CD4-positive, alpha-beta memory T cell (primary cell): ENCODE data around the gene C22orf23. TPM values are rescaled to one million over a fixed set of nuclear protein-coding genes. Genes with fewer than 3 reads are reported as not detected.

Experiments used
- CTCF ChIA-PET: fragments of 350-600 bp; sonication (Branson Sonifier 250); formaldehyde crosslinking; loops from one replicate; lab custom pipeline; 2021; ENCODE audit warnings: inconsistent platforms; ENCODE audit not compliant: partially characterized antibody; lab: Charles Lee
- POLR2A ChIA-PET: fragments of 350-600 bp; sonication (Branson Sonifier 250); formaldehyde crosslinking; loops from one replicate; lab custom pipeline; 2021; ENCODE audit not compliant: partially characterized antibody; lab: Charles Lee
- DNase-seq, 5 donors: peaks; one replicate each; pipeline versions ENCODE4 v3.0.0 to v3.0.0-alpha.2; 2020 to 2022; ENCODE audit warnings: mixed read lengths in 1 of 5
- H3K27ac ChIP-seq: one replicate; pipeline ENCODE4 v1.7.0; 2013; ENCODE audit warnings: low read depth, low read length
- H3K27me3 ChIP-seq: 2 replicates; pipeline ENCODE4 v1.7.0; 2013; ENCODE audit warnings: mild to moderate bottlenecking, low read length, moderate library complexity; ENCODE audit not compliant: insufficient read depth
- H3K36me3 ChIP-seq: 2 replicates; pipeline ENCODE4 v1.7.0; 2013; ENCODE audit warnings: mild to moderate bottlenecking, low read length, moderate library complexity; ENCODE audit not compliant: insufficient read depth
- H3K4me1 ChIP-seq: 2 replicates; pipeline ENCODE4 v1.7.0; 2013; ENCODE audit warnings: mild to moderate bottlenecking, low read length, moderate library complexity; ENCODE audit not compliant: insufficient read depth
- H3K4me3 ChIP-seq, 2 donors: one replicate each; pipeline ENCODE4 v1.7.0; 2013; ENCODE audit warnings: low read length in 2 of 2, mild to moderate bottlenecking in 1 of 2
- H3K9me3 ChIP-seq, 2 donors: one replicate each; pipeline ENCODE4 v1.7.0; 2013; ENCODE audit warnings: low read length in 2 of 2, control low read depth in 1 of 2; ENCODE audit not compliant: control insufficient read depth in 1 of 2
- H3K27ac Mint-ChIP-seq, 7 donors: one replicate each; pipeline ENCODE4 v1.8.0; 2020 to 2021; ENCODE audit warnings: mixed read lengths in 7 of 7, mild to moderate bottlenecking in 6 of 7, inconsistent platforms in 3 of 7, moderate library complexity in 3 of 7
- H3K27me3 Mint-ChIP-seq, 2 donors: one replicate each; pipeline ENCODE4 v1.8.0; 2020 to 2021; ENCODE audit warnings: mixed read lengths in 2 of 2
- H3K36me3 Mint-ChIP-seq, 2 donors: one replicate each; pipeline ENCODE4 v1.8.0; 2020 to 2021; ENCODE audit warnings: mixed read lengths in 2 of 2, inconsistent platforms in 1 of 2, mild to moderate bottlenecking in 1 of 2
- H3K4me1 Mint-ChIP-seq, 4 donors: one replicate each; pipeline ENCODE4 v1.8.0; 2020 to 2021; ENCODE audit warnings: mixed read lengths in 4 of 4, mild to moderate bottlenecking in 1 of 4
- H3K4me3 Mint-ChIP-seq, 8 donors: one replicate each; pipeline ENCODE4 v1.8.0; 2020 to 2021; ENCODE audit warnings: mixed read lengths in 8 of 8, mild to moderate bottlenecking in 7 of 8, moderate library complexity in 6 of 8, inconsistent platforms in 3 of 8
- H3K9me3 Mint-ChIP-seq, 8 donors: one replicate each; pipeline ENCODE4 v1.8.0; 2020 to 2021; ENCODE audit warnings: mixed read lengths in 8 of 8, mild to moderate bottlenecking in 5 of 8, inconsistent platforms in 3 of 8, moderate library complexity in 1 of 8
- intact Hi-C: fragments of 100-400 bp; cut with micrococcal nuclease; formaldehyde crosslinking; loops from one replicate; pipeline ENCODE4 v1.15.1; 2023
- polyA plus RNA-seq, 2 donors: library from polyadenylated mRNA; unstranded; fragments of 300-500 nt; fragmentation: Illumina TruSeq; gene quantifications; one replicate each; pipeline ENCODE4 v1.2.3, GENCODE V29; 2021
- total RNA-seq, 2 experiments: library from RNA; stranded (reverse); gene quantifications; one replicate each; pipeline ENCODE4 v1.2.3, GENCODE V29; 2021

Gene C22orf23
- total and polyA plus RNA-seq, 4 experiments from 2014 or later = not detected

DNA sequence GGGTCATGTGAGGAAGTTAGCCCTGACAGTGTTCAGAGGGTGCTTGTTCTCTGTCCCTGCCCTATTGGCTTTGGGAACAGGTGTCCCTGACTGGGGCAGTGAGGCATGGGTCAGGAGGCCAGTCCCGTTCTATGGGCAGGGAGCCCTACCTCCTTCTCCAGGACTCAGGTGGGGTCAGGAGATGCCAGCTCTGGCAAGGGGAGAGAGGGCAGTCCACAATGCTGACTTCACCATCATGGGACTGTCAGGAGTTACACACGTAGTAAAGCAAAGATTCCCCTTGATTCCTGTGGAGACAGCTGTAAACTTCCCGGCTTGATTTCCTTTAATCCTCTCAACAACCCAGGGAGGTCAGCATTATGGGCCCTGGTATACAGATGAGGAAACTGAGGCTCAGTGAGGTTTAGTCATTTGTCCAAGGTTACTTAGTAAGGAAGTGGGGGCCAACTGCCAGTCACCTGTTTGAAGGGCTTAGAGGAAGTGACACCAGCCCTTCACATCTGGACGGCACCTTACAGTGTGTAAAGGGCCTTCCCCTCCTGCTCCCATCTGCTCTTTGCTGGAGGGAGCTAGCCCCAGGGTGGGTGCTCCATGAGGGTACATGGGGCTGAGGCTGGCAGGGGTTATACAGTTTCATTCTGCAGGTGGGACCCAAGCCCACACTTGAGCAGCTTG is 35.4 kb downstream of the C22orf23 start:
- intact Hi-C loops = no loop called here
- H3K27ac ChIP-seq = no peak overlapping the region
- no peaks in the 10 kb centered on the region for H3K27me3 ChIP-seq
- H3K9me3 ChIP-seq = no peaks in the 10 kb centered on the region
- Mint-ChIP-seq H3K36me3 (peaks cover 9 to 30% of the 10 kb centered on the region in 2 donors), H3K27ac (peak overlapping the region in 1 of 7 donors; percentile 25), H3K27me3 (no peaks in the 10 kb centered on the region), H3K9me3 (no peaks in the 10 kb centered on the region), H3K4me1 (peaks cover 0 to 6% (median 4%) of the 10 kb centered on the region in 4 donors), H3K4me3 (no peak overlapping the region)
- CTCF ChIA-PET = interaction anchor here (1.3 kb wide), 1 partner anchor 100 kb away, joined by 3 read pairs; no protein-coding TSS in a partner anchor
- no peak for DNase-seq
- H3K4me3 ChIP-seq = no peak overlapping the region
- H3K36me3 ChIP-seq = peaks cover 14% of the 10 kb centered on the region
- H3K4me1 ChIP-seq = no peaks in the 10 kb centered on the region
- POLR2A ChIA-PET = interaction anchor here (1.0 to 2.0 kb wide), 2 partner anchors 12 kb away, joined by 3 to 7 read pairs; partner anchors contain the start of gene MICALL1

DNA sequence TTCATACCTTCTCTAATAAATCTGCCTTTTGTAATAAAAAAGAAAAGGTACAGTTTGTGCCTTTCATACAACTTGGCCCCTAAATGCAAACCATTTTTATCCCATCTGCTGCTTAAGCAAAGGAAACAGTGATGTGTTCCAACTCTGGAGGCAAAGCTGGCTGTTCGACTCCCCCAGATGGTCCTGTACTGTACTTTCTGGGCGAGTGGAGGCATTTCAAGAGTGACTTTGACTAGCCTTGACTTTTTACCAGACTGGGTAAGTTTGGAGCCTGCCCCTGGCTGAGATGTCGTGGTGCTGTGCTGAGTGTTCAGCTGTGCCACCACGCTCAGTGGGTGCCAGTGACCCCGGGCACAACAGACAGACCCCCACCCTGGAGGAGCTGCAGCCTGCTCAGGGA is 37.1 kb downstream of the C22orf23 start:
- Histone ChIP-seq H3K27me3 (no peaks in the 10 kb centered on the region), H3K4me3 (no peak overlapping the region), H3K36me3 (peaks cover 14% of the 10 kb centered on the region), H3K4me1 (no peaks in the 10 kb centered on the region), H3K27ac (no peak overlapping the region), H3K9me3 (no peaks in the 10 kb centered on the region)
- ChIA-PET POLR2A (interaction anchor here (2.0 kb wide), 1 partner anchor 10 kb away, joined by 7 read pairs; the partner anchor contains the start of gene MICALL1), CTCF (interaction anchor here (0.8 to 1.2 kb wide), 3 partner anchors 11 to 18 kb away, joined by 3 to 5 read pairs (median 4); no protein-coding TSS in a partner anchor)
- Mint-ChIP-seq H3K4me1 (peaks cover 0 to 15% (median 5%) of the 10 kb centered on the region in 4 donors), H3K27ac (peak overlapping the region in 1 of 7 donors; percentile 66), H3K9me3 (no peaks in the 10 kb centered on the region), H3K27me3 (no peaks in the 10 kb centered on the region), H3K4me3 (no peak overlapping the region), H3K36me3 (peaks cover 9 to 28% of the 10 kb centered on the region in 2 donors)
- DNase-seq = no peak
- intact Hi-C loops = no loop called here

GRCh38 chr22:37913233-37913721 is 40.1 kb downstream of the C22orf23 start:
- Mint-ChIP-seq H3K36me3 (peaks cover 6 to 21% of the 10 kb centered on the region in 2 donors), H3K4me1 (peaks cover 6 to 36% (median 15%) of the 10 kb centered on the region in 4 donors), H3K9me3 (no peaks in the 10 kb centered on the region), H3K27me3 (no peaks in the 10 kb centered on the region), H3K27ac (peak overlapping the region in 2 of 7 donors; percentile 60), H3K4me3 (no peak overlapping the region)
- Histone ChIP-seq H3K4me1 (no peaks in the 10 kb centered on the region), H3K27me3 (no peaks in the 10 kb centered on the region), H3K9me3 (no peaks in the 10 kb centered on the region), H3K4me3 (no peak overlapping the region), H3K27ac (no peak overlapping the region), H3K36me3 (peaks cover 14% of the 10 kb centered on the region)
- ChIA-PET CTCF (interaction anchor here (0.9 to 1.3 kb wide), 2 partner anchors 20 to 96 kb away, joined by 3 to 4 read pairs; no protein-coding TSS in a partner anchor), POLR2A (interaction anchor here (1.1 kb wide), 1 partner anchor 305 kb away, joined by 3 read pairs; no protein-coding TSS in a partner anchor)
- no peak for DNase-seq
- intact Hi-C loops = no loop called here

- Mint-ChIP-seq H3K9me3 (no peaks in the 10 kb centered on the region), H3K4me1 (peaks cover 14 to 45% (median 23%) of the 10 kb centered on the region in 4 donors), H3K27ac (peak overlapping the region in 4 of 7 donors; percentile 32 to 66 (median 60)), H3K27me3 (no peaks in the 10 kb centered on the region), H3K4me3 (no peak overlapping the region), H3K36me3 (peaks cover 4 to 12% of the 10 kb centered on the region in 2 donors)
- Histone ChIP-seq H3K27me3 (no peaks in the 10 kb centered on the region), H3K27ac (no peak overlapping the region), H3K4me3 (no peak overlapping the region), H3K36me3 (peaks cover 8% of the 10 kb centered on the region), H3K9me3 (no peaks in the 10 kb centered on the region), H3K4me1 (peaks cover 7% of the 10 kb centered on the region)
- DNase-seq = peak in 1 of 5 donors; percentile 55
- ChIA-PET CTCF (interaction anchor here (0.6 kb wide), 1 partner anchor 26 kb away, joined by 3 read pairs; no protein-coding TSS in a partner anchor), POLR2A (no interaction called here)
- intact Hi-C loops = no loop called here
These were observed 41.2 kb downstream of the C22orf23 start for GRCh38 chr22:37912171-37912570.

GRCh38 chr22:37911697-37912096 is 41.7 kb downstream of the C22orf23 start:
- Histone ChIP-seq H3K4me1 (peaks cover 12% of the 10 kb centered on the region), H3K27me3 (no peaks in the 10 kb centered on the region), H3K36me3 (peaks cover 5% of the 10 kb centered on the region), H3K9me3 (no peaks in the 10 kb centered on the region), H3K4me3 (no peak overlapping the region), H3K27ac (no peak overlapping the region)
- no peak for DNase-seq
- Mint-ChIP-seq H3K27me3 (no peaks in the 10 kb centered on the region), H3K9me3 (no peaks in the 10 kb centered on the region), H3K4me1 (peaks cover 16 to 50% (median 25%) of the 10 kb centered on the region in 4 donors), H3K4me3 (no peak overlapping the region), H3K27ac (peak overlapping the region in 2 of 7 donors; percentile 66), H3K36me3 (peaks cover 4 to 12% of the 10 kb centered on the region in 2 donors)
- intact Hi-C loops = no loop called here
- ChIA-PET POLR2A (no interaction called here), CTCF (interaction anchor here (1.1 kb wide), 1 partner anchor 48 kb away, joined by 3 read pairs; no protein-coding TSS in a partner anchor)

DNA sequence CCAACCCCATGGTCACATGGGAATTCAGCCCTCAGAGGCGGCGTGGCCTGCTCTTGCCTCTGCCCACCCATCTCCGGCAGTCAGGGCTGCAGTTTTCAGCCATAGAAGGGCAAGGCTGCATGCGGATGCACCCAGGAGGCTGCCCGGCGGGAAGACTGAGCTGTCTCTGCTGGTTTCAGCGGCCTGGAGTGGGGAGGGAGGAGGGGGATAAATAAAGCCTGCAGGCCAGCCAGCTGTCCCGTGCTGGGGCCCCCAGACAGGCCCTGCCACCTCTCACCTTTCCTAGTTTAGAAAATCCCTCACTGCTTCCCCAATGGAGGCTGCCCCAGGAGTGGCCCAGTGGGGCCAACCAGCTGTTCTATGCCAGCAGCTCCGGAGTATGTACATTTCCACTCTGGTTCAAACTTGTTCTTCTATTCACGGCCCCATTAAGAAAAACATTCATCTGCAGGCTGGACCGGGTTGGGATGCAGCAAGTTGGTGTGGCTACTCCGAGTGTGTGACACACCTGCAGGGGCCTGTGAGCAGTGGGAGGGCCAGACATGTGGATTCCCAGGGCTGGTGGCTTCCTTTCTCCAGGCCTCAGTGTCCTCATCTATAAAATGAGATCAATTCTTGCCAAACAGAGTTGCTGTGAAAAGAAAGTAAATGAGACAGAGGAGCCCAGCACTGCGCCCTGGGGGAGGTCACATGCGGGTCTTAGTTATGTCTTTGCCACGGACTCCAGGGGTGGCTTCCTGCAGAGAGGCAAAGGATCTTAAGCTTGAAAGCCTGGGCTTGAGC is 42.3 kb downstream of the C22orf23 start:
- no peaks in the 10 kb centered on the region for H3K27me3 Mint-ChIP-seq
- no peak overlapping the region for H3K4me3 Mint-ChIP-seq
- H3K4me1 Mint-ChIP-seq = peaks cover 16 to 51% (median 25%) of the 10 kb centered on the region in 4 donors
- H3K36me3 Mint-ChIP-seq = peaks cover 4 to 8% of the 10 kb centered on the region in 2 donors
- no peaks in the 10 kb centered on the region for H3K36me3 ChIP-seq
- no peak overlapping the region for H3K27ac ChIP-seq
- ChIA-PET POLR2A (no interaction called here), CTCF (interaction anchor here (1.1 kb wide), 1 partner anchor 48 kb away, joined by 3 read pairs; no protein-coding TSS in a partner anchor)
- H3K9me3 ChIP-seq = no peaks in the 10 kb centered on the region
- no peak for DNase-seq
- peak overlapping the region in 2 of 7 donors; percentile 41 to 66 for H3K27ac Mint-ChIP-seq
- no peaks in the 10 kb centered on the region for H3K9me3 Mint-ChIP-seq
- intact Hi-C loops = no loop called here
- H3K4me1 ChIP-seq = peaks cover 12% of the 10 kb centered on the region
- H3K27me3 ChIP-seq = no peaks in the 10 kb centered on the region
- no peak overlapping the region for H3K4me3 ChIP-seq
